Activated naive CD8-positive, alpha-beta T cell treated with anti-CD3 and anti-CD28 coated beads for 36 hours (primary cell): ENCODE data around the gene SLC44A1. TPM values are rescaled to one million over a fixed set of nuclear protein-coding genes. Genes with fewer than 3 reads are reported as not detected.

Experiments
- DNase-seq: peaks from one replicate; pipeline ENCODE4 v3.0.0; 2021
- H3K27ac Mint-ChIP-seq: one replicate; pipeline ENCODE4 v1.8.0; 2022; ENCODE audit warnings: mild to moderate bottlenecking, moderate library complexity, mixed read lengths
- H3K27me3 Mint-ChIP-seq: one replicate; pipeline ENCODE4 v1.8.0; 2022; ENCODE audit warnings: mild to moderate bottlenecking, mixed read lengths
- H3K36me3 Mint-ChIP-seq: one replicate; pipeline ENCODE4 v1.8.0; 2021; ENCODE audit warnings: mild to moderate bottlenecking, mixed read lengths
- H3K4me1 Mint-ChIP-seq: one replicate; pipeline ENCODE4 v1.8.0; 2021; ENCODE audit warnings: mixed read lengths
- H3K4me3 Mint-ChIP-seq: one replicate; pipeline ENCODE4 v1.8.0; 2022; ENCODE audit warnings: mild to moderate bottlenecking, moderate library complexity, mixed read lengths
- H3K9me3 Mint-ChIP-seq: one replicate; pipeline ENCODE4 v1.8.0; 2022; ENCODE audit warnings: mixed read lengths
- total RNA-seq, 2 experiments: library from RNA; stranded (reverse); gene quantifications; one replicate each; pipeline ENCODE4 v1.2.3, GENCODE V29; 2021

SLC44A1 gene
- total RNA-seq, 2 experiments from 2014 or later: 7.4 to 7.5 TPM

- no peak overlapping the region for H3K4me3 Mint-ChIP-seq
- no peak for DNase-seq
- H3K36me3 Mint-ChIP-seq: no peaks in the 10 kb centered on the region
- H3K4me1 Mint-ChIP-seq: no peaks in the 10 kb centered on the region
- no peak overlapping the region for H3K27ac Mint-ChIP-seq
- no peaks in the 10 kb centered on the region for H3K27me3 Mint-ChIP-seq
- no peaks in the 10 kb centered on the region for H3K9me3 Mint-ChIP-seq
These were observed 12.2 kb upstream of the SLC44A1 start for GRCh38 chr9:105232207-105232606.

GRCh38 chr9:105233873-105234272 lies 10.6 kb upstream of the SLC44A1 start:
- Mint-ChIP-seq H3K4me1 (no peaks in the 10 kb centered on the region), H3K4me3 (no peak overlapping the region), H3K27me3 (peaks cover under 1% of the 10 kb centered on the region), H3K9me3 (no peaks in the 10 kb centered on the region), H3K36me3 (no peaks in the 10 kb centered on the region), H3K27ac (no peak overlapping the region)
- DNase-seq: no peak

GRCh38 chr9:105236261-105236660 lies 8.2 kb upstream of the SLC44A1 start:
- DNase-seq: no peak
- no peaks in the 10 kb centered on the region for H3K4me1 Mint-ChIP-seq
- H3K4me3 Mint-ChIP-seq: no peak overlapping the region
- no peak overlapping the region for H3K27ac Mint-ChIP-seq
- H3K9me3 Mint-ChIP-seq: no peaks in the 10 kb centered on the region
- no peaks in the 10 kb centered on the region for H3K36me3 Mint-ChIP-seq
- H3K27me3 Mint-ChIP-seq: peaks cover 21% of the 10 kb centered on the region

DNA sequence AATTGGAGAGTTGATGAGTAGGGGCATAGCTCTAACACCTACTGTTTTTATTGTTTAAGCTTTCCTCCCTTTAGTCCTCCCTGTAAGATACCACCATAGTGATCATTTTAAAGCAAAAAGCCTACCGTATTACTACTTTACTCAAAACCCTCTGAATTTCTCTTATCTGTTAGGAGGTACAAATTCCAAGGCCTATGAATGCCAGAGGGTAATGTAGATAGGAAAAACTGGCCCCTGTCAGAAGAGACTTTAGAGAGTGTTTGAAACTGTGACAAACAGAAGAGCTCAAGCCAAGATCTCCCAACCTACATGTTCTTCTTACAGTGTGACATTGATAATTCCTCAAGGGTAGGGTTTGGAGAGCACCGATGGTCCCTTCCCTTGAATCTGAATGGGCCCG lies 7.2 kb upstream of the SLC44A1 start:
- Mint-ChIP-seq H3K36me3 (no peaks in the 10 kb centered on the region), H3K4me3 (no peak overlapping the region)

DNA sequence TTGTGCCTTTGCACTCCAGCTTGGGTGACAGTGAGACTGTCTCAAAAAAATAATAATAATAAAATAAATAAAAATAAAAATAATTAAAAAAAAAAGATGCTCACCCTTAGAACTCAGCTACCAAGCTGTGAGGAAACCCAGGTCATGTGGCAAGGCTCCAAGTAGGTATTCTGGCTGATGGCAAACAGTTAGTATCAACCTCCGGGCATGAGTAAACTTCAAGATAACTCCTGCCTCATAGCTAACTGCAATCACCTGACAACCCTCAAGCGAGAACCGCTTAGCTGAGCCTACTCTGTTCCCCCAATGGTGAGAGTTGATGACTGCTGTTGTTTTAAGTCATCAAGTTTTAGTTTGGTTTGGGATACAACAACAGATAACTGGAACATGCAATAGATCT lies 6.1 kb upstream of the SLC44A1 start:
- H3K4me1 Mint-ChIP-seq: no peaks in the 10 kb centered on the region
- H3K27ac Mint-ChIP-seq: no peak overlapping the region
- no peak for DNase-seq
- peaks cover 41% of the 10 kb centered on the region for H3K27me3 Mint-ChIP-seq
- H3K9me3 Mint-ChIP-seq: no peaks in the 10 kb centered on the region
- no peak overlapping the region for H3K4me3 Mint-ChIP-seq
- H3K36me3 Mint-ChIP-seq: no peaks in the 10 kb centered on the region

More for the DNA sequence above, 7.2 kb upstream of the SLC44A1 start:
- DNase-seq: no peak
- H3K4me1 Mint-ChIP-seq: no peaks in the 10 kb centered on the region
- H3K27me3 Mint-ChIP-seq: peaks cover 31% of the 10 kb centered on the region
- H3K27ac Mint-ChIP-seq: no peak overlapping the region
- no peaks in the 10 kb centered on the region for H3K9me3 Mint-ChIP-seq

GRCh38 chr9:105241356-105242043 lies 3.0 kb upstream of the SLC44A1 start:
- Mint-ChIP-seq H3K27ac (no peak overlapping the region), H3K27me3 (peaks cover 48% of the 10 kb centered on the region), H3K4me1 (peaks cover 11% of the 10 kb centered on the region), H3K9me3 (no peaks in the 10 kb centered on the region), H3K36me3 (no peaks in the 10 kb centered on the region), H3K4me3 (no peak overlapping the region)
- DNase-seq: no peak

GRCh38 chr9:105242062-105242461 lies 2.4 kb upstream of the SLC44A1 start:
- Mint-ChIP-seq H3K4me3 (no peak overlapping the region), H3K27ac (no peak overlapping the region), H3K27me3 (peaks cover 51% of the 10 kb centered on the region), H3K4me1 (peaks cover 11% of the 10 kb centered on the region), H3K36me3 (no peaks in the 10 kb centered on the region), H3K9me3 (no peaks in the 10 kb centered on the region)
- no peak for DNase-seq

DNA sequence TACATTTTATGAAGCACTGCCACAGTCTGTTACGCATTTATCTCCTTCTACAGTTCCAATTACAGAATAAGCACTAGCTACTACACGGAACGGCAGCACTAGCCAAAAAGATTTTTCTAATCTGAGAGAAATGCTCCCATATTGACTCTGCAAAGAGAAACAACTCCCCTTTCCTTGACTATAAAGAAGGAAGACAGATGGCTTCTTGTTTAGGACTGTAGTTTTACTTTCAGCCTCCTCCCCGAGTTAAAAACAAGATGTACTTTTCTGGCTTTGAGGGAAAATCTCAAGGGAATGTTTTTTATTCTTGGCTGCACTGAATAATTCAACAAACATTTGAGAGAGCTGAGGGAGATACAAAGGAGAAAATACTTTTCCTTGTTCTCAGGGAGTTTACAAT lies 1.9 kb upstream of the SLC44A1 start:
- peaks cover 56% of the 10 kb centered on the region for H3K27me3 Mint-ChIP-seq
- H3K27ac Mint-ChIP-seq: no peak overlapping the region

DNA sequence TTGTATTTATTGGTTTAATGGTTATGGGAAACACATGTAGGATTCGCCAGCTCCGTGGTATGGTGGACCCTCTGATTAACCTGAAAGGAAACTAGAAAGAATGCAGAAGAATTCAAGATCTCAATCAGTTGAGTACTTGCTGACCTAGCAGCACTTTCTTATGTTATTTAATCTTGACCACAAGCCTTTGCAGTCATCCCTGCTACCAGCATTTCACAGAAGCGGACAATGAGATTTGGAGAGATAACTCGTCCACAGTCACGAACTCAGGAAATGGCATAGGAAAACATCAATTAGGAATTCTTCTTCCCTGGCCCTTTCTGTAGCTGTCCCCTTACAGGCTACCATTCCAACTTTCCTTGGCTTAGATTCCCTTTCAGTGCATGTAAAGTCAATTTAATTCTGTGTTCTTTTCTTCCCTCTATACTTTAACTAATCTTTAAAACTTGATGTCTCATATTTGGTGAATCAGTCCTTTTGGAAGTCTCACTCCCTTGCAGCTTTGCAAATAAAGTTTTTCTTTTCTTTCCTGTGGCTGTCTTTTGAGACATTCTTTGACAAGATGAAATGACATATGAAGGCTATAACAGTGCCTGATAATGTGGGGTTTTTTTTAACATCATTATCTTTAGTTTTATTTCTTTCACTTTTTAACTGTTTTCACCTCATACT lies 1.3 kb upstream of the SLC44A1 start:
- H3K9me3 Mint-ChIP-seq: no peaks in the 10 kb centered on the region
- H3K27ac Mint-ChIP-seq: no peak overlapping the region
- H3K4me3 Mint-ChIP-seq: no peak overlapping the region
- peaks cover 57% of the 10 kb centered on the region for H3K27me3 Mint-ChIP-seq
- DNase-seq: no peak
- H3K4me1 Mint-ChIP-seq: peaks cover 14% of the 10 kb centered on the region
- no peaks in the 10 kb centered on the region for H3K36me3 Mint-ChIP-seq

More for the DNA sequence above, 1.9 kb upstream of the SLC44A1 start:
- DNase-seq: no peak
- H3K9me3 Mint-ChIP-seq: no peaks in the 10 kb centered on the region
- H3K36me3 Mint-ChIP-seq: no peaks in the 10 kb centered on the region
- peaks cover 14% of the 10 kb centered on the region for H3K4me1 Mint-ChIP-seq
- H3K4me3 Mint-ChIP-seq: no peak overlapping the region

- no peaks in the 10 kb centered on the region for H3K9me3 Mint-ChIP-seq
- no peaks in the 10 kb centered on the region for H3K36me3 Mint-ChIP-seq
- no peak for DNase-seq
- H3K27ac Mint-ChIP-seq: no peak overlapping the region
- H3K4me3 Mint-ChIP-seq: peak overlapping the region; percentile 91
- peaks cover 14% of the 10 kb centered on the region for H3K4me1 Mint-ChIP-seq
- H3K27me3 Mint-ChIP-seq: peaks cover 48% of the 10 kb centered on the region
These were observed 230 bp downstream of the SLC44A1 start for GRCh38 chr9:105244734-105245028.

- H3K27ac Mint-ChIP-seq: peak overlapping the region; percentile 82
- H3K4me1 Mint-ChIP-seq: peaks cover 14% of the 10 kb centered on the region
- peak; percentile 36 for DNase-seq
- H3K4me3 Mint-ChIP-seq: peak overlapping the region; percentile 91
- peaks cover 44% of the 10 kb centered on the region for H3K27me3 Mint-ChIP-seq
- no peaks in the 10 kb centered on the region for H3K9me3 Mint-ChIP-seq
- no peaks in the 10 kb centered on the region for H3K36me3 Mint-ChIP-seq
These were observed 809 bp downstream of the SLC44A1 start for GRCh38 chr9:105245029-105245890.

- Mint-ChIP-seq H3K4me1 (peaks cover 14% of the 10 kb centered on the region), H3K36me3 (no peaks in the 10 kb centered on the region), H3K9me3 (no peaks in the 10 kb centered on the region), H3K27ac (no peak overlapping the region), H3K4me3 (peak overlapping the region; percentile 91), H3K27me3 (peaks cover 40% of the 10 kb centered on the region)
- DNase-seq: no peak
These were observed 1.4 kb downstream of the SLC44A1 start for GRCh38 chr9:105245891-105246161.

DNA sequence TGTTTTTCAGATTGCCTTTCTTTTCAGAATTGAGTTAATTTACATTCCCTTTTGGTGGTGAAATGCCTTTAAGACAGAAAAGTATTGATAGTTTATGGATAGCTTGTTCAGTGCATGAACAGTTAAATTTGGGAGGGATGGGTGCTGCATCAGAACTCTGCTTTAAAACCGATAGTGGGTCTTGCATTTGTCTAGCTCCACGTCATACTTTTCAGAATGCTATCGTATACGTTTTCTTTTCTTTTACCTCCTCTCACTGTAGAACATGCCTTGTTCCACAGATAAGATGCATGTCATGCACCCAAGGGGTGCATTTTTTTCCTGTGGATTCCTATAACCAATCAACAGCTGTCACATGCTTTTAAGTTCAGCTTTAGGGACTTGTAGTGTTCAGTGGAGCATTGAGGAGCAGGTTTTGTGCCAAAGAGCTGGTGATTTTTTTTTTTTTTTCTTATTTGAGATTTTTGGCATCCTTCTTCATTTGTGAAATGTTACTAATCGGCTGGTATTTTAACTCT lies 2.3 kb downstream of the SLC44A1 start:
- Mint-ChIP-seq H3K27me3 (peaks cover 31% of the 10 kb centered on the region), H3K36me3 (no peaks in the 10 kb centered on the region), H3K9me3 (no peaks in the 10 kb centered on the region), H3K4me3 (no peak overlapping the region), H3K4me1 (peaks cover 14% of the 10 kb centered on the region), H3K27ac (no peak overlapping the region)
- DNase-seq: no peak

GRCh38 chr9:105248691-105249090 lies 4.2 kb downstream of the SLC44A1 start:
- no peaks in the 10 kb centered on the region for H3K36me3 Mint-ChIP-seq
- peaks cover 13% of the 10 kb centered on the region for H3K27me3 Mint-ChIP-seq
- H3K4me1 Mint-ChIP-seq: peaks cover 11% of the 10 kb centered on the region
- no peak for DNase-seq
- H3K27ac Mint-ChIP-seq: no peak overlapping the region
- H3K9me3 Mint-ChIP-seq: no peaks in the 10 kb centered on the region
- H3K4me3 Mint-ChIP-seq: no peak overlapping the region

- no peak overlapping the region for H3K27ac Mint-ChIP-seq
- H3K4me1 Mint-ChIP-seq: peaks cover 6% of the 10 kb centered on the region
- H3K9me3 Mint-ChIP-seq: no peaks in the 10 kb centered on the region
- peaks cover 12% of the 10 kb centered on the region for H3K27me3 Mint-ChIP-seq
- no peak overlapping the region for H3K4me3 Mint-ChIP-seq
- H3K36me3 Mint-ChIP-seq: no peaks in the 10 kb centered on the region
- no peak for DNase-seq
These were observed 6.7 kb downstream of the SLC44A1 start for GRCh38 chr9:105251133-105251532.
